ENCODE measurements around the gene SLC26A11.
"Not testable (repeated sequence)": the region's sequence is repeated elsewhere in the genome, so short reads cannot be mapped to it uniquely, and the experiment has no call there.

SLC26A11 gene

DNA sequence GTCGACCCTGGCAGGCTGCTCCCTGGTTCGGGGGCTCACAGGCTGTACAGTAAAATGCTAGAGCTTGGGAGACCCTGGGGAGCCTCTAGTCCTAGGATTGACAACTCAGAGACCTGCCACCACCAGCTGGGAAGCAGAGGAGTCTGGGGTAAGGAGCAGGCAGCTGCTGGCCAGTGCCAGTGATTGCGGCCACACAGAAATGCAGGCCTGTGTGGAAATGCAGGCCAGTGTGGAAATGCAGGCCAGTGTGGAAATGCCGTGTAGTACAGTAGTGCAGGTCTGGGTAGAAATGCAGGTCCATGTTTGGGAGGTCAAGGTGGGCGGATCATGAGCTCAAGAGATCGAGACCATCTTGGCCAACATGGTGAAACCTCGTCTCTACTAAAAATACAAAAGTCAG, 23.6 kb upstream of the SLC26A11 start:
- DNase-seq (ENCODE audit: low spot score): no peak

DNA sequence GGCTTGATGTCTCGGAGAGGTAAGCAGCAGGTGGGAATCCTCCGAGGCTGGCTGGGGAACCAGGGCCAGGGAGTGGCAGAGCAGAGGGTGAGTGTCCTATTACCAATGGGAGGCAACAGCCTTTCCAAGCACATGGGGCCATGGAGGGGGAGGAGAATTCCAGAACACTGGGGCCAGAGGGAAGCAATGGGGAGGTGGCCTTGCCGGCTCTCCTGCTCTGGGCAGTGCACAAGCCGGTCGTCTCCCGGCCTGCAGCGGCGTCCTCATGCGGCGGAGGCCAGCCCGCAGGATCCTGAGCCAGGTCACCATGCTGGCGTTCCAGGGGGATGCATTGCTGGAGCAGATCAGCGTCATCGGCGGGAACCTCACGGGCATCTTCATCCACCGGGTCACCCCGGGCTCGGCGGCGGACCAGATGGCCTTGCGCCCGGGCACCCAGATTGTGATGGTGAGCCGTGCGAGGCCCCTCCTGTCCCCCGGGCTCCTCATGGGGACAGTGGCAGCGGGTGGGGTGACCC, 22.0 kb upstream of the SLC26A11 start:
- DNase-seq (ENCODE audit: low spot score): no peak

DNA sequence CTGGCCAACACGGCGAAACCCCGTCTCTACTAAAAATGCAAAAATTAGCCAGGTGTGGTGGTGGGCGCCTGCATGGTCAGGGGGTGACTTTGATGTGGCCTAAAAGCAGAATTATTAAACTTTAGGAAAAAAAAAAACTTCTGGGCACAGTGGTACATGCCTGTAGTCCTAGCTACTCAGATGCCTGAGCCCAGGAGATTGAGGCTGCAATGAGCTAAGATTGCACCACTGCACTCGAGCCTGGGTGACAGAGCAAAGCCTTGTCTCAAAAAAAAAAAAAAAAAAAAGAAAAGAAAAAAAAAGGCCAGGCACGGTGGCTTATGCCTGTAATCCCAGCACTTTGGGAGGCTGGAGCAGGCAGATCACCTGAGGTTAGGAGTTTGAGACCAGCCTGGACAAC, 20.9 kb upstream of the SLC26A11 start:
- not testable (repeated sequence) for DNase-seq (ENCODE audit: low spot score)

DNA sequence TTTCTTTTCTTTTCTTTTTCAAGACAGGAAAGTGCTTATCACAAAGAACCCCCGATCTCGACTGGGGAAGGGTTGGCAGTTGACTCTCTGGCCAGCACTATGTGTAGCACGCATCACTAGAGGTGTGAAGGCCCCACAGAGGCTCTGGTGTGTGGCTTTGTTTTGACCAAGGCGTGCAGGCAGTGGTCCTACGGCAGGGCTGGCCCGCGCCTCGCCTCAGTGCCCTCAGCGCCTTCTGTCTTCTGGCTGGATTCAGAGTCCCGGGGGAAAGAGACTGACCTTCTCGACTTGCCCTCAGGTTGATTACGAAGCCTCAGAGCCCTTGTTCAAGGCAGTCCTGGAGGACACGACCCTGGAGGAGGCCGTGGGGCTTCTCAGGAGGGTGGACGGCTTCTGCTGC, 18.8 kb upstream of the SLC26A11 start:
- DNase-seq (ENCODE audit: low spot score): no peak

DNA sequence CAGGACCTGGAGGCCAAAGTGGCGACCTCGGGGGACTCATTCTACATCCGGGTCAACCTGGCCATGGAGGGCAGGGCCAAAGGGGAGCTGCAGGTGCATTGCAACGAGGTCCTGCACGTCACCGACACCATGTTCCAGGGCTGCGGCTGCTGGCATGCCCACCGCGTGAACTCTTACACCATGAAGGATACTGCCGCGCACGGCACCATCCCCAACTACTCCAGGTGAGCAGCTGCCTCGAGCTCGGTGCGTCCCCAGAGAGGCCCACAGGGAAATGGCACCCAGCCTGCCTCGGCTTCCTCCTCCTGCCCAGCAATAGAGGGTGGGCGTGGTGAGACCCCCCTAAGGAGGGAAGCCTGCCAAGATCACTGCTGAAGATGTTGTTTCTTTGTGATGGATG, 18.0 kb upstream of the SLC26A11 start:
- no peak for DNase-seq (ENCODE audit: low spot score)

DNA sequence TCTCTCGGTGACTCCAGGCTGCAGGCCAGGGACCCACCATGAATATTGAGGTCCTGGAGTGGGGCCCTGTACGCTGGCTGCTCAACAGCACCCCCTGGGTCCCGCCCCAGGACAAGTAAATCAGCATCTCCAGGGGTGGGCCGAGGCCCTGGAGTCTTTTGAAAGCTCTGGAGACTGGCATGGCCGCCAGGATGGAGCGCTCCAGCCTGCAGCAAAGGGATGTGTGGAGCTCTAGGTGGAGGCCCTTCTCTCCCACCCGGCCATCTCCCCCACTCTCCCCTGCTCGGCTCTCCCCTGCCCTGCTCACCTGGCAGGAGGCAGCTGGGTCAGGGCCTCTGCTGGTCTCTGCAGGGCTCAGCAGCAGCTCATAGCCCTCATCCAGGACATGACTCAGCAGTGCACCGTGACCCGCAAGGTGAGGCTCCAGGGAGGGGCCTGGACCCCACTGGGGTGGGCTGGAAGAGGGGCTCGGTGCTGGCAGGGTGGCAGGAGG, 16.7 kb upstream of the SLC26A11 start:
- DNase-seq (ENCODE audit: low spot score): no peak

DNA sequence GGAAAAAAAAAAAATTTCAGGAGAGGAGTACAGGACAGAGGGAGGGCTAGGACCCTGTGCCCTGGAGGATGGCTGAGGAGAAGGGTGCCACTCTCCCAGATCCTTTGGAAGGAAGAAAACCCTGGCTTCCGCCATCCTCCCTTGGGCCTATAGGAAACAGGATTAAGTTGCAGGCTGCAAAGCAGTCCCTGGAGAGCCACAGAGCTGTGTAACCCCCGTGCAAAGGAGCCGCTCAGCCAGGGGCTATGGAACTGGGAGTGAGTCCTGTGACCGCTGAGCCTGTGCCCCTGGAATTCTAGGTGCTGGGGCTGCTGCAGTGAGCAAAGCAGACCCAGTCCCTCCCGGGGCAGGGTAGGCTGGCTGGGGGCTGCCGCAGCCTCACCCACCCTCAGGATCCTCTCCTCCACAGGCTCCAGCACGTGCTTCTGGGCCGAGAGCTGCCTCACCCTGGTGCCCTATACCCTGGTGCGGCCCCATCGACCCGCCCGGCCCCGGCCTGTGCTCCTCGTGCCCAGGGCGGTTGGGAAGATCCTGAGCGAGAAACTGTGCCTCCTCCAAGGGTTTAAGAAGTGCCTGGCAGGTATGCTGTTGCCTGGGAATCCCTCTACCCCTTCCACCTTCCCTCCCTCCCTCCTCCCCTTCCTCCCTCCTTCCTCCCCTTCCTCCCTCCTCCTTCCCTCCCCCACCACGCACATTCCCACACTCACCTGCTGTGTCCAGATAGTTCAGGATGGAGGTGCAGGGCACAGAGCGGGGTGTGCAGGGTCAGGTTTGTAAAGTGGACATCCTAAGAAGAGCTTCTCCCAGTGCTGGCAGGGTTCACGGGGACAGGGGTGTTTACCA, 15.4 kb upstream of the SLC26A11 start:
- DNase-seq (ENCODE audit: low spot score): no peak

DNA sequence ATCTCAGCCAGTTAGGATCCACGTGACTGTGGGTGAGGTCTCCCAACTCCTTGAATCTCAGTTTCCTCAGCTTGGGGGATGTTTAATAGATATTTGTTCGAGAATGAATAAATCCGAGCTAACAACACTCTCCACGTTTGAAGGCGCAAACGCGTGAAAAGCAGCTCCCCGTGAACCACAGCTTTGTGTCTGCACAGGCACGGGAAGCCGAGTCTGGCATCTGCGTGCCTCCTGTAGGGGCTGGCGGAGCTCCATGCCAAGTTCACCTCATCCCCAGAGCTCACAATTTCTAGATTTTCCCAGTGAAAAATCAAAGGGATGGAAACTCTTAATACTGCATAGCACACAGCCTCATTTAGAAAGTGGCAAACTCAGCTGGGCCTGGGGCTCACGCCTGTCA, 14.4 kb upstream of the SLC26A11 start:
- no peak for DNase-seq (ENCODE audit: low spot score)

DNA sequence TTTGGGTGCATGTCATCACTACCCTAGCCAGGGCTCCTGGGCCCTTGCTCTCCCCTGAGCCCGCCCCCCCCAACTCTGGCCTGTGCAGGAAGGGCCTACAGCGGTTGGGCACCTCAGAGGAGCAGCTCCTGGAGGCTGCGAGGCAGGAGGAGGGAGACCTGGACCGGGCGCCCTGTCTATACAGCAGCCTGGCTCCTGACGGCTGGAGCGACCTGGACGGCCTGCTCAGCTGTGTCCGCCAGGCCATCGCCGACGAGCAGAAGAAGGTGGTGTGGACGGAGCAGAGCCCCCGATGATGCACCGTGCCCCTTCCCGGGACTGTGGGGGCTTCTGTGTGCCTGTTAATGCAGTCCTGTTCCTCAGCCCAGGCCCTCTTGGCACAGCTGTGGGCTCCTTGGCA, 12.2 kb upstream of the SLC26A11 start:
- DNase-seq (ENCODE audit: low spot score): no peak

DNA sequence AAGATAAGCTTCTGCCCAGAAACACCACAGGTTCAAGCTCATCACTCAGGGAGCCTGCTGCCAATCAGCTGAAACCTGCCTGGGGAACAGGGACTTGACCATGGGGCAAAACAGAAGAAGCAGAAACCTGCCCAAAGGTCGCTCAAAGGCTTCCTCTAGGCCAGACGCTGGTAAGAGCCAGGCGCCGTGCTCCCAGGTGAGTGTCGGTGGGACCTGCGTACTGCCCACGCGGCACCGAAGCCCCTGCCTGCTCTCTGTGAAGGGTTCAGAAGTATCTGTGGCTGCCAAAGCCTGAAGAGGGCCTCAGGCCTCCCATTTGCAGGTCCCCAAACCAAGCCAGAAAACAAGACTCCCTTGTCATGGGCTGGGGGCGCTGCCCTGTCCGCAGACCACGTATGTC, 10.5 kb upstream of the SLC26A11 start:
- DNase-seq (ENCODE audit: low spot score): no peak

DNA sequence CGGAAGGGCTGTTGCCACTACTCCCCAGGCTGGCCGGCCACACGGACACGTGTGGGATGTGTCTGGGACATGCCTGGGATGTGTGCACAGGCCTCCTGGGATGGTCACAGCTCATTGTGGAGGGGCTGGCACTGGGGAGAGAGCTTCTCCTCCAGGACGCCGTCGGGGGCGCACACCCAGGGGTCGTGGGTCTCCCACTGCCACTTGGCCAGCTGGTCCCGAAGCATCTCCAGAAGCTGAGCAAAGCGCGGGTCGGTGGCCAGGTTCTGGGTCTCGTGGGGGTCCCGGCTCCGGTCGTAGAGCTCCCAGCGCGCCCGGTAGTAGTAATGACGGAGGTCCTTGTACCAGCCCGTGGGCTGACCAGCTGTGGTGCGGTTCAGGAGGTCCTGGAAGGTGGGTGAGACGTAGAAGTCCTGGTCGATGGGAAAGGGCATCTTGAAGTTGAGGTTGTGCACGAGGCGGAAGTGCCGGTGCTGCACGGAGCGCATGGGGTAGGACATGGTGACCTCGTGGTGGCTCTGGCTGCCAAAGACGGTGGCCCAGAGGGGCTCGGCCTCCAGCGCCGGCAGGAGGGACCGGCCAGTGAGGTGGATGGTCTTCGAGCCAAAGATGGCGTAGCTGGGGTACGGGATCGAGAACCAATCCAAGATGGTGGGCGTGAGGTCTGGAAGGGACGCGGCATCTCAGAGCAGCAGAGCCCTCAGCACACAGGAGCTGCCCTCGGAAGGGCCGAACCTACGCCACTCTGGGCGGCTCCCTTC, 9.7 kb upstream of the SLC26A11 start:
- no peak for DNase-seq (ENCODE audit: low spot score)

DNA sequence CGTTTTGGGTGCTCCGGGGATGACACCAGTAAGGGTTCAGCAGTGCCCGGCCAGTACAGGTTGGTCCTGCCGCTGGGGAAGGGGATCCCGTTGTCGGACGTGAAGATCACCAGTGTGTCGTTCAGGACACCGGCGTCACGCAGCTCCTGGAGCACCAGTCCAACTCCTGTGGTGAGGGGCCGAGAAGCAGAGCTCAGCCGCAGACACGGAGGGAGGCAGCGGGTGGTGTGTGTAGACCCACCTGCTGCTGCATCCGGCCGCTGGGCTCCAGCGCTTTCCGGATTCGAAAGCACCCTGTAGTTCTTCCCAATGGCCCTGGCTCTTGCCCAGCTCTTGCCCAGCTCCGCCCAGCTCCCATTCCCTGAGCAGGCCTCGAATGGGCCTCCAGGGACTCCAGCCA, 8.1 kb upstream of the SLC26A11 start:
- no peak for DNase-seq (ENCODE audit: low spot score)

DNA sequence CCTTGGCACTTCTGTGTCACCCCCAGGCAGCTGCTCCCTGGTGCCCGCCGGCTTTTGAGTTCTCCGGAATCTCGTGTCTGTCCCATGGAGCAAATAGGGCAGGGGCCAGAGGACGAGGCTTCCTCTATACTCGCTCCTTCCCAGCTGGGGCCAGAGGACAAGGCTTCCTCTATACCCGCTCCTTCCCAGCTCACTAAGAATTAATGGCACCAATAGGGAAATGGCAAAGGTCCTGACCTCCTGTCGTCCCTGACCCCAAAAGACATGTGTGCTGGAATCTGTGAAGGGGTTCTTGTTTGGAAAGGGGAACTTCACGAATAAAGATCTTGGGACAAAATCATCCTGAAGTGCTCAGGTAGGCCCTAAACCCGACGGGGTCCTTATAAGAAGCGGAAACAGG, 7.7 kb upstream of the SLC26A11 start:
- no peak for DNase-seq (ENCODE audit: low spot score)

DNA sequence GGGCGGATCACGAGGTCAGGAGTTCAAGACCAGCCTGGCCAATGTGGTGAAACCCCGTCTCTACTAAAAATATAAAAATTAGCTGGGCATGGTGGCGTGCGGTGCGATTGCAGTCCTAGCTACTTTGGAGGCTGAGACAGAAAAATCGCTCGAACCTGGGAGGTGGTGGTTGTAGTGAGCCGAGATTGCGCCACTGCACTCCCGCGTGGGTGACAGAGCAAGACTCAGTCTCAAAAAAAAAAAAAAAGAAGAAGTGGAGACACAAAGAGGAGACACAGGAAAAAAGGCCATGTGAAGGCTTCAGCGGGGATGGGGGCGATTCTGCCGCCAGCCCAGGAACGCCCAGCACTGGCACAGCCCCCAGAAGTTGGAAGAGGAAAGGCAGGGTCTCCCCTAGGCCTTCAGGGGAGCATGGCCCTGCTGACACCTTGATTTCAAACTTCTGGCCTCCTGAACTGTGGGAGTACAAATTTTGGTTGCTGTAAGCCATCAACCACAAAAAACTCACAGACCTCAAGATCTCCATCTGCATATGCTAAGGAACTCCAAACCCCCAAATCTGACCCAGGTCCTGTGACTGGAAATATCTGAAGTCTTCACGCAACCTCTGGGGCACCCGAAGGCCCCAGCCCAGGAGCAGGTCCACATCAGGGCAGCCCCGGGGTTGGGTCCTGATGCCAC, 7.1 kb upstream of the SLC26A11 start:
- DNase-seq (ENCODE audit: low spot score): no peak

DNA sequence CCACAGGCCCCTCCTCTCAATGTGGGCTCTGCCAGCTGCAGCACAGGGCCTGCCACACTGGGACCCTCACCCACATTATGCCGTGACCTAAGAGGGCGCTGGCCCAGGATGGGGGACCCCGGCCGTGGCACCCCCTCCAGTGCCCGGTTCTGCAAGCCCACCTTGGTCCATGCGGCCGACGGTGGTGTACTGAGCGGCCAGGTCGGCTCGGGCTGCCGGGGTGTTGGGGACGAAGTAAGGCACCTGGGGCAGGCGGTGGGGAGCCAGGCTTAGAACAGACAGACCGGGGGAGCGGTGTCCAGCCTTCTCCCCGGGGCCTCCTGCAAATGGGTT, 6.6 kb upstream of the SLC26A11 start:
- no peak for DNase-seq (ENCODE audit: low spot score)

DNA sequence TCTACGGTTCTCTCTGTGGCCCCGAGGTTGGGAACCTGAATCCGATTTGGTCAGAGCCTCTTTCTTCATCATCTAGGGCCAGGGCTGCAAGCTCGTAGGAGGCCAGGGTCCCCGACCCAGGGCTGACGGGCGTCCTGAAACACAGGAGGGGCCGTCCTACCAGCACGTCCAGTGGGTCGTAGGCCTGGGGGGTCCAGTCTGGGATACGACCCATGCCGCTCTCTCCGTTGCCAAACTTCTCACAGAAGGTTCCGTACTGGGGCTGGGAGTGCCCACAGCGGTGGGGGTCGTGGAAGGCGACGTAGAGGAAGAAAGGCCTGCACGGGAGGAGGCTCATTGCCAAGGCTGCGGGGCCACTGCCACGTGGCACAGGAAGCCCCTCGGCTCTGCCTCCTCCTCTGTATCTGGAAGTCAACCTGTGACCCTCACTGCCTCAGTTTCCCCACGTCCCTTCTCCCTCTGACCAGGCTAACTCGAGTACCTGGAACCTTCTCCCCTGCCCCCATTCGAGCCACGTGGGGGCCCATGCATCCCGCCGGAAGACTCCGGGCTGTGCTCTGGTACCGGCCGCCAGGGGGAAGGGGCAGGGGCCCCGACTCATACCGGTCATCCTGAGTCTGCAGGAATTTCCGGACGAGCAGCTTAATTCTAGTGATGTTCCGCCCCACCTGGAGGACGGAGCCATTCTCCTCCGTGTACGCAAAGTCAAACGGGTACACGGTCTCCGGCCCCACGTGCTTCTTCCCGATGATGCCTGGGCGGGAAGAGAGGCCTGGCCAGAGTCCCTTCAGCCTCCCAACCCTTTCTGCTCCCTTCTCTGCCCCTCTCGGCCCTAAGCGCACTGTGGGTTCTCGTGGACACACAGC, 6.0 kb upstream of the SLC26A11 start:
- DNase-seq (ENCODE audit: low spot score): no peak

DNA sequence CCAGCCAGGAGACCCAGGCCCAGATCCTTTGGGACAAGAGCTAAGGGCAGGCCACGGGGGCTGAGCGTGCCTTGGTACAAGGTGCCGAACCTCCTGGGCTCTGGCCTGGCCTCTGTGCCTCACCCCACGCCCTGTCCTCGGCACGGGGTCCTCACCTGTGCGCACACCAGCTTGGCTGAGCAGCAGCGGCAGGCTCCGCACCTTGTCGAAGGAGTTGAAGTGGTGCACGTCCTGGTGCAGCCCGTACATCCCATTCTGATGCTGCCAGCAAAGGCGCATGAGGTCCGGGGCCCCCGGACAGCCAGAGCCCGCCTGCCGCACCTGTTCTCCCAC, 5.4 kb upstream of the SLC26A11 start:
- no peak for DNase-seq (ENCODE audit: low spot score)

DNA sequence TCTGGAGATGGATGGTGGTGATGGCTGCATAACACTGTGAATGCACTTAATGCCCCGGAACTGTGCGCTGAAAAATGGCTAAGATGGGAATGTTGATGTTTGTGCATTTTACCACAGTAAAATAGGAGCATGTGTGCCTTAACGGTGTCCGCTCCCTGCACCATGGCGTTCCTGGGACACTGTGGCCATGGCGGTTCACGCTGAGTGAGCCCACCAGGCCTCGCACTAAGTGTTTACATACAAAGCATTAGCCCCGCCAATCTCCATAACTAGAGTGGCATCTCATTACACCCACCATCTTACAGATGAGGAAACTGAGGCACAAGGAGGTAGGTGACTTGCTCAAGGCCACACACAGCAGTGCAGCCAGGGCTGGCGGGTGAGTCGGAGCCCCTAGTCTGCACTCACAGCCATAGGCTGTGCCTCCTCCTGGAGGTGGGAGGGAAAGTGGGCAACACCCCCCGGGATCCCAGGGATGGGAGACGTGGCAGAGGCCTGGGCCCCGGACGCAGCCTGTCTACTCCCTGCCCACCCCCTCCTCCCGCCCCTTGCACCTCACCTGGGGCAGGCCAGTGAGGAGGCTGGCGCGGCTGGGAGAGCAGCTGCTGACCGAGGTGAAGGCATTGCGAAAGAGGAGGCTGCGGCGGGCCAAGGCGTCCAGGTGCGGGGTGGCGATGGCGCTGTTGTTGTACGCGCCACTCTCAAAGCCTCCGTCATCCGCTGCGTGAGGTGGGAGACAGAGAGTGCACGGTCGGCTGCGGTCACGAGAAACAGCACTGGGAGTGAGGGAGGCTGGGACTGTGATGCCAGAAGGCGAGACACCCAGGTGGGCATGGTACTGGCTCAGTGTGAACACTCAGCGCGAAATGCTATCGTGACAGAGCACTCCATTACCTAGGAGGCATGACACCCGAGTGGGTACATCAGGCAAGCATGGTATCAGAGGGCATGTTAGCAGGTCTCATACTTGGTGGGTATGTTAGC, 3.5 kb upstream of the SLC26A11 start:
- no peak for DNase-seq (ENCODE audit: low spot score)

DNA sequence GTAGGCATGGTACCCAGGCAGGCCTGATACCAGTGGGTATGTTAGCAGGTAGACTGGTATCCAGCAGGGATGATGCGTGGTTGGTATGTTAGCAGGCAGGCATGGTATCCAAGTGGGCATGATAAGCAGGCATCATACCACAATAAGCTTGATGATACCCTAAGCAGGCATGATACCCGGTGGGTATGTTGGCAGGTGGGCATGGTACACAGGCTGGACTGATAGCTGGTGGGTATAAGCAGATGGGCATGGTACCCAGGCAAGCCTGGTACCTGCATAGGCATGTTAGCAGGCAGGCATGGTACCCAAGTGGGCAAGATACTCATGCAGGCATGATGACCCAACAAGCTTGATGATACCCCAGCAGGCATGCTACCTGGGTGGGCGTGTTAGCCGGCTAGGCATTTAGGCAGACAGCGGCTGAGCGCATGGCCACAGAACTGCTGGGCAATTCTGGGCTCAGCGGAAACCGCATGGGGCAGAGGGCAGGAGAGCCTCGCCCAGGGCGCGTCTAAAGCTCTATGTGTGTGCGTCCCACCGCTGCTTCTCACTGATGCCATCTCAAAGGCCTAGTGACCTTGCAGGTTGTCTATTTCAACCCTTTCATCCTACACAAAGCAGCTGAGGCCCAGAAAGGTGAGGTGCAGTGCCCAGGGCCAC, 2.4 kb upstream of the SLC26A11 start:
- no peak for DNase-seq (ENCODE audit: low spot score)

DNA sequence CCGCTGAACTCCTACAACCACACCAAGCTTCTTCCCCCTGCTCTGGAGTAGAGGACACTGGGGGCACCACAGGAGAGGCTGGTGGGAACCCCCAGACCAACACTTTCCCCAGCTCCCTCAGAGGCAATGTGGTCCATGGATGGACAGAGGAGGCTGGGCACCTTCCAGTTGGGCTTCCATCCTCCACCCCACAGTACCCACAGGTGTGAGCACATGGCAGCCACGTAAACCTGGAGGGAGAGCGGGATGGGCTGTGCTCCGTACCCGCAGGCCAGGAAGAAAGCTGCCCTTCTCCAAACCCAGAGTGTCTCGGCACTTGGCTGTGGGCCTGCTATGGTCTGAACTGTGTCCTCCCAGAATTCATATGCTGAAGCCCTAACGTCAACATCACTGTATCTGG, 1.8 kb upstream of the SLC26A11 start:
- DNase-seq (ENCODE audit: low spot score): no peak
